KMS-11 (cell line): ENCODE results near the gene PTK6.

Experiments
- H2AFZ ChIP-seq: fragments of 200-600 bp; sonication (generic); 2 replicates; pipeline ENCODE4 v1.6.1; 2016; ENCODE audit warnings: antibody characterized with exemption, mixed run types, low read depth
- H3K27ac ChIP-seq: fragments of 200-600 bp; sonication (generic); 2 replicates; pipeline ENCODE4 v1.6.1; 2016; ENCODE audit warnings: mild to moderate bottlenecking, mixed run types
- H3K27me3 ChIP-seq: fragments of 200-600 bp; sonication (generic); 2 replicates; pipeline ENCODE4 v1.6.1; 2017; ENCODE audit warnings: mild to moderate bottlenecking, low read depth, mixed run types, moderate library complexity; ENCODE audit not compliant: insufficient read depth
- H3K36me3 ChIP-seq: fragments of 200-600 bp; sonication (generic); 2 replicates; pipeline ENCODE4 v1.6.1; 2017; ENCODE audit warnings: mild to moderate bottlenecking, mixed run types; ENCODE audit not compliant: insufficient read depth
- H3K4me1 ChIP-seq: fragments of 200-600 bp; sonication (generic); 2 replicates; pipeline ENCODE4 v1.6.1; 2016; ENCODE audit warnings: mild to moderate bottlenecking, low read depth, mixed run types; ENCODE audit not compliant: poor library complexity, severe bottlenecking
- H3K4me2 ChIP-seq: fragments of 200-600 bp; sonication (generic); 2 replicates; pipeline ENCODE4 v1.7.0; 2016; ENCODE audit warnings: mild to moderate bottlenecking, mixed run types
- H3K4me3 ChIP-seq: fragments of 200-600 bp; sonication (generic); IDR thresholded peaks from 2 replicates; pipeline ENCODE4 v1.6.1; 2017; ENCODE audit warnings: low read depth, low read length, mixed read lengths; ENCODE audit not compliant: insufficient read depth
- H3K79me2 ChIP-seq: fragments of 200-600 bp; sonication (generic); 2 replicates; pipeline ENCODE4 v1.6.1; 2016; ENCODE audit warnings: low read depth, mixed run types; ENCODE audit not compliant: insufficient read depth
- H3K9ac ChIP-seq: fragments of 200-600 bp; sonication (generic); 2 replicates; pipeline ENCODE4 v1.6.1; 2016; ENCODE audit warnings: mild to moderate bottlenecking, mixed run types
- H4K20me1 ChIP-seq: fragments of 200-600 bp; sonication (generic); 2 replicates; pipeline ENCODE4 v1.6.1; 2016; ENCODE audit warnings: mild to moderate bottlenecking, mixed run types; ENCODE audit not compliant: insufficient read depth
- TF ChIP-seq, protein P1 (sequence below): fragments of 200-600 bp; sonication (generic); conservative IDR thresholded peaks from 2 replicates; pipeline ENCODE4 v1.6.1; 2017; ENCODE audit warnings: low read depth, mild to moderate bottlenecking, antibody characterized with exemption, low read length, moderate library complexity, mixed read lengths

The PTK6 gene

DNA sequence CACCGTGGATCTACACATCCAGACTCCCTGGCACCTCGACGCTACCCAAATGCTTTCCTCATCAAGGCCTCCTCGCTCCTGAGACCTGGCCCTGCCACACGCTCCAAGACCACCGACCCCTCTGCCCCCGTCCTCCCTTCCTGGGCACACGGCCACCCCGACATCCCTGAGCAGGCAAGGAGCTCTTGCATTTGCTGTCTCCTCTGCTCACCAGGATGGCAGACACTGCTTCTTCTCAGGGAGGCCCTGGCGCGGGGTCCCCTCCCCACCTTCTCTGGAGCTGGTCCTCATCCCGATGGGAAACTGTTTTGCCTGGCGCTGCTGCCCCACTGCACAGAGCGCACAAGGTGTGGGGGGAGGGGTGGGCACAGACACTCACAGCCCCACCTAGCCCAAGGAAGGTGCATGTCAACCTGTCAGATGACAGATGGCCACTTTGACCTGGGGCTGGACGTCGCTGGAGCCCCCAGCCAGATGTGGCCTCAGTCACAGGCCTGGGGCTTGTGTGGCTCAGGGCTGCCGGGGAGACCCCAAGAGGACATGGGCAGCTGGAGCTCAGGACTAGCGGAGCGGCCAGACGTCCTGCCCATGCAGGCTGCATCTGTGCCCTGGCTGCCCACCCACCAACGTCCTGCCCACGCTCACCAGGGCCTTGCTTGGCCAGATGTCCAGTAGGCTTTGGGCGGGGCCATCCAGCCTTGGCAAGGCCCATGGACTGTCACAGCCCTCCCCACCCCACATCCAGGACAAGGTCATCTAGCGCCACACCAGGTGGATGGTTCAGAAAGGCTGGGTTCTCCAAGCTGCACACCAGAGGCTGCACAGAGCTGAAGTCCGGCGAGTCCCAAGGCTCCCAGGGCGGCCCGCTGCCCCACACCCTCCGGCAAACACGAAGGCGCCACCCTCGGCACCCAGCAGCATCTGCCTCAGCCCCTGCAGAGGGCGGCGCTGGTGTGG, 58.6 kb downstream of the PTK6 start:
- H3K36me3 ChIP-seq: no peaks in the 10 kb centered on the region
- no peak overlapping the region for H3K4me2 ChIP-seq
- no peak overlapping the region for H3K27ac ChIP-seq
- peaks cover 16% of the 10 kb centered on the region for H3K4me1 ChIP-seq
- H2AFZ ChIP-seq: no peak overlapping the region
- H4K20me1 ChIP-seq: no peaks in the 10 kb centered on the region
- H3K27me3 ChIP-seq: peaks cover 100% of the 10 kb centered on the region
- no peaks in the 10 kb centered on the region for H3K79me2 ChIP-seq
- TF ChIP-seq, protein P1, sequence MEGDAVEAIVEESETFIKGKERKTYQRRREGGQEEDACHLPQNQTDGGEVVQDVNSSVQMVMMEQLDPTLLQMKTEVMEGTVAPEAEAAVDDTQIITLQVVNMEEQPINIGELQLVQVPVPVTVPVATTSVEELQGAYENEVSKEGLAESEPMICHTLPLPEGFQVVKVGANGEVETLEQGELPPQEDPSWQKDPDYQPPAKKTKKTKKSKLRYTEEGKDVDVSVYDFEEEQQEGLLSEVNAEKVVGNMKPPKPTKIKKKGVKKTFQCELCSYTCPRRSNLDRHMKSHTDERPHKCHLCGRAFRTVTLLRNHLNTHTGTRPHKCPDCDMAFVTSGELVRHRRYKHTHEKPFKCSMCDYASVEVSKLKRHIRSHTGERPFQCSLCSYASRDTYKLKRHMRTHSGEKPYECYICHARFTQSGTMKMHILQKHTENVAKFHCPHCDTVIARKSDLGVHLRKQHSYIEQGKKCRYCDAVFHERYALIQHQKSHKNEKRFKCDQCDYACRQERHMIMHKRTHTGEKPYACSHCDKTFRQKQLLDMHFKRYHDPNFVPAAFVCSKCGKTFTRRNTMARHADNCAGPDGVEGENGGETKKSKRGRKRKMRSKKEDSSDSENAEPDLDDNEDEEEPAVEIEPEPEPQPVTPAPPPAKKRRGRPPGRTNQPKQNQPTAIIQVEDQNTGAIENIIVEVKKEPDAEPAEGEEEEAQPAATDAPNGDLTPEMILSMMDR: no peak
- no peak overlapping the region for H3K9ac ChIP-seq
- H3K4me3 ChIP-seq: no peak overlapping the region
